ENCODE results near the gene PAPOLA. TPM values are rescaled to one million over a fixed set of nuclear protein-coding genes. Genes with fewer than 3 reads are reported as not detected.

The PAPOLA gene
- total and polyA plus RNA-seq, 12 donors, result 63.0 to 159 (median 110) TPM

DNA sequence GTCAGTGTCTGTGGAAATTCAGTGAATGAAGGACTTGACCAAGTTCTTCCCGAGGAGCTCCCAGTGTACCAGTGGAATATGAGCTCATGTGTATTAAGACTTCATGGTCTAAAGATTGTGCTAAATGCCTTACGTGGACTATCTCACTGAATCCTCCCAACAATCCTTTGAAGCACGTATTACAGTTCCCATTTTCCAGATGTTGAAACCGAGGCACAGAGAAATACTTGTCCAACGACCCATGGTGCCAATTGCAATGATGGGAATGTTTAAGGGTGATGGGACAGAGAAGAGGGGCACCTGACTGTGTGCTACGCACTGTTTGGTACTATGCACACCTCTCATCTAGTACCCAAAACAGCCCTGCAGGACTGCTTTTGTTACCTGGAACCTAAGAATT, 77.2 kb downstream of the PAPOLA start:
- intact Hi-C loops (cut with DNase I), result no loop called here
- H3K9me3 ChIP-seq, result no peaks in the 10 kb centered on the region
- H3K4me1 ChIP-seq, result peaks cover 0 to 10% (median 9%) of the 10 kb centered on the region in 9 donors
- DNase-seq (no peak), ATAC-seq (no peak)
- TF ChIP-seq, protein P1, sequence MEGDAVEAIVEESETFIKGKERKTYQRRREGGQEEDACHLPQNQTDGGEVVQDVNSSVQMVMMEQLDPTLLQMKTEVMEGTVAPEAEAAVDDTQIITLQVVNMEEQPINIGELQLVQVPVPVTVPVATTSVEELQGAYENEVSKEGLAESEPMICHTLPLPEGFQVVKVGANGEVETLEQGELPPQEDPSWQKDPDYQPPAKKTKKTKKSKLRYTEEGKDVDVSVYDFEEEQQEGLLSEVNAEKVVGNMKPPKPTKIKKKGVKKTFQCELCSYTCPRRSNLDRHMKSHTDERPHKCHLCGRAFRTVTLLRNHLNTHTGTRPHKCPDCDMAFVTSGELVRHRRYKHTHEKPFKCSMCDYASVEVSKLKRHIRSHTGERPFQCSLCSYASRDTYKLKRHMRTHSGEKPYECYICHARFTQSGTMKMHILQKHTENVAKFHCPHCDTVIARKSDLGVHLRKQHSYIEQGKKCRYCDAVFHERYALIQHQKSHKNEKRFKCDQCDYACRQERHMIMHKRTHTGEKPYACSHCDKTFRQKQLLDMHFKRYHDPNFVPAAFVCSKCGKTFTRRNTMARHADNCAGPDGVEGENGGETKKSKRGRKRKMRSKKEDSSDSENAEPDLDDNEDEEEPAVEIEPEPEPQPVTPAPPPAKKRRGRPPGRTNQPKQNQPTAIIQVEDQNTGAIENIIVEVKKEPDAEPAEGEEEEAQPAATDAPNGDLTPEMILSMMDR (IDR thresholded peaks at IDR 0.05), result no peak
- 90 to 93% methylated on average over 6 of the region's 6 CpGs for WGBS, 2 donors
- H3K27ac ChIP-seq, result no peak overlapping the region
- H3K27me3 ChIP-seq, result peaks cover 0 to 8% (median 4%) of the 10 kb centered on the region in 7 donors
- no peak overlapping the region for H3K4me3 ChIP-seq
- H3K36me3 ChIP-seq, result no peaks in the 10 kb centered on the region

DNA sequence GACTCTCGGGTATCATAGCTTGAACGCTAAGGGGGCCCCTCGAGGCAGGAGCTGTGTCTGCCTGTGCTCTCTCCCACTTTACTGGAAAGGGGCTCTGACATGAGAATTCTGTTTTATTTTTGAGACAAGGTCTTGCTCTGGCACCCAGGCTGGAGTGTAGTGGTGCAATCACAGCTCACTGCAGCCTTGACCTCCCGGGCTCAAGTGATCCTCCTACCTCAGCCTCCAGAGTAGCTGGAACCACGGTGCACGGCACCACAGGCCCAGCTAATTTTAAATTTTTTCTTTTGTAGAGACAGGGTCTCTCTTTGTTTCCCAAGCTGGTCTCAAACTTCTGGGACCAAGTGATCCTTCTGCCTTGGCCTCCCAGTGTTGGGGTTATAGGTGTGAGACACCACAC, 77.7 kb downstream of the PAPOLA start:
- TF ChIP-seq, protein P1 (IDR thresholded peaks at IDR 0.05), result no peak
- 92 to 95% methylated on average over 6 of the region's 6 CpGs for WGBS, 2 donors
- DNase-seq, result no peak
- Histone ChIP-seq H3K27ac (no peak overlapping the region), H3K4me1 (peaks cover 0 to 6% (median 4%) of the 10 kb centered on the region in 9 donors), H3K9me3 (no peaks in the 10 kb centered on the region), H3K36me3 (no peaks in the 10 kb centered on the region), H3K27me3 (peaks cover 0 to 13% (median 9%) of the 10 kb centered on the region in 7 donors), H3K4me3 (no peak overlapping the region)
- ATAC-seq, result no peak
- intact Hi-C loops (cut with DNase I), result loop anchor here in 5 of 10 donors (5.0 to 10.0 kb wide), 3 partner anchors 155 to 165 kb away; no protein-coding TSS in a partner anchor

DNA sequence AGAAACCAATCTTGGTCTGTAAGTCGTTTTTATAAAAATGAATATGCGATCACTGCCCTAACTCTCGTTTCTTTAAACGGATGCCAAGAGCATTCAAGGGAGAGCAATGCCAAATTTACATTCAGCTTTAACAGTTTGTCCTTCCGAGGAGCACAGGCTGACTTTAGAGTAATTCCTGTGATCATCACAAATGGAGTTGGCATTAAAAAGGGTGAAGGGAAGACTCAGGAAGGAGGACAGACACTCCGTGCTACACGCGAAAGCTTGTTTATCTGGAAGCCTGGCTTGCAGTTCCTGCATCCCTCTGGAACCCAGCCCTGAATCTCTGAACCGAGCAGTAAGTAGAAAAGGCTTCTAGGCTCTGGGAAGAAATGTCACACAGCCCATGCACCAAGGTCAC, 78.4 kb downstream of the PAPOLA start:
- DNase-seq, result no peak
- 58 to 61% methylated on average over 9 of the region's 9 CpGs for WGBS, 2 donors
- no peak for ATAC-seq
- intact Hi-C loops (cut with DNase I), result loop anchor here in 5 of 10 donors (5.0 to 10.0 kb wide), 3 partner anchors 154 to 164 kb away; no protein-coding TSS in a partner anchor
- H3K27me3 ChIP-seq, result peaks cover 0 to 18% (median 15%) of the 10 kb centered on the region in 7 donors
- no peaks in the 10 kb centered on the region for H3K9me3 ChIP-seq
- no peaks in the 10 kb centered on the region for H3K36me3 ChIP-seq
- TF ChIP-seq, protein P1 (IDR thresholded peaks at IDR 0.05), result no peak
- H3K4me3 ChIP-seq, result no peak overlapping the region
- no peak overlapping the region for H3K27ac ChIP-seq
- no peaks in the 10 kb centered on the region for H3K4me1 ChIP-seq

DNA sequence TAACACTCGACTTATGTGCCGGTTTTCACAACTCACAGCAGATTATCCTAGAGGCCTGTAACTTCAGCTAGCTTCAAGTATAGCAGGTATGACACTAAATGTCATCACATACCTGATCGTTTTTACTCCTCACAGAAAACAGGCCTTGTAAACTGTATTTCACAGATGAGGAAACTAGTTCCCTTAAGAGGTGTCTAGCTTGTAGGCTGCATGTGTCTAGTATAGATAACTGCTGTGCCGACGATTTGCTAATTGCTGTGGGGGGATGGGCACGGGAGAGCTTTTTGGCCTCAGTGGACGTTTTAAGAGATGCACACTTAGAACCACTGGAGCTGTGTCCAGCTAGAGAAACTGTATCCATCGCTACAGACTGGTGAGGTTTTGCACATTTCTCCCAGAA, 78.8 kb downstream of the PAPOLA start:
- no peak overlapping the region for H3K27ac ChIP-seq

More for the DNA sequence above, 78.8 kb downstream of the PAPOLA start:
- intact Hi-C loops (cut with DNase I), result loop anchor here in 5 of 10 donors (5.0 to 10.0 kb wide), 3 partner anchors 154 to 164 kb away; no protein-coding TSS in a partner anchor
- TF ChIP-seq, protein P1 (IDR thresholded peaks at IDR 0.05), result no peak
- ATAC-seq, result no peak
- DNase-seq, result no peak
- H3K4me3 ChIP-seq, result no peak overlapping the region
- H3K4me1 ChIP-seq, result no peaks in the 10 kb centered on the region
- 67 to 70% methylated on average over 8 of the region's 8 CpGs for WGBS, 2 donors
- H3K27me3 ChIP-seq, result peaks cover 0 to 22% (median 17%) of the 10 kb centered on the region in 7 donors
- H3K36me3 ChIP-seq, result no peaks in the 10 kb centered on the region
- H3K9me3 ChIP-seq, result no peaks in the 10 kb centered on the region
